Fibroblast of skin of back (primary cell): ENCODE data around the gene PTBP1. TPM values are rescaled to one million over a fixed set of nuclear protein-coding genes. Genes with fewer than 3 reads are reported as not detected.
A peak's percentile ranks its signal among the peaks of the same experiment; 100 is the strongest.

Experiments used
- DNase-seq: peaks from one replicate; pipeline ENCODE4 v3.0.0-alpha.2; 2013
- polyA plus RNA-seq, 2 experiments: library from polyadenylated mRNA; unstranded; fragments of 120-200 nt; gene quantifications; one replicate each; pipeline ENCODE4 v1.2.1, GENCODE V29; 2013; ENCODE audit not compliant: insufficient read length in 2 of 2

PTBP1 gene
- 412 TPM for polyA plus RNA-seq (2013, experiment 1 of 2; ENCODE audit: insufficient read length)
- 236 TPM for polyA plus RNA-seq (2013, experiment 2 of 2; ENCODE audit: insufficient read length)

DNA sequence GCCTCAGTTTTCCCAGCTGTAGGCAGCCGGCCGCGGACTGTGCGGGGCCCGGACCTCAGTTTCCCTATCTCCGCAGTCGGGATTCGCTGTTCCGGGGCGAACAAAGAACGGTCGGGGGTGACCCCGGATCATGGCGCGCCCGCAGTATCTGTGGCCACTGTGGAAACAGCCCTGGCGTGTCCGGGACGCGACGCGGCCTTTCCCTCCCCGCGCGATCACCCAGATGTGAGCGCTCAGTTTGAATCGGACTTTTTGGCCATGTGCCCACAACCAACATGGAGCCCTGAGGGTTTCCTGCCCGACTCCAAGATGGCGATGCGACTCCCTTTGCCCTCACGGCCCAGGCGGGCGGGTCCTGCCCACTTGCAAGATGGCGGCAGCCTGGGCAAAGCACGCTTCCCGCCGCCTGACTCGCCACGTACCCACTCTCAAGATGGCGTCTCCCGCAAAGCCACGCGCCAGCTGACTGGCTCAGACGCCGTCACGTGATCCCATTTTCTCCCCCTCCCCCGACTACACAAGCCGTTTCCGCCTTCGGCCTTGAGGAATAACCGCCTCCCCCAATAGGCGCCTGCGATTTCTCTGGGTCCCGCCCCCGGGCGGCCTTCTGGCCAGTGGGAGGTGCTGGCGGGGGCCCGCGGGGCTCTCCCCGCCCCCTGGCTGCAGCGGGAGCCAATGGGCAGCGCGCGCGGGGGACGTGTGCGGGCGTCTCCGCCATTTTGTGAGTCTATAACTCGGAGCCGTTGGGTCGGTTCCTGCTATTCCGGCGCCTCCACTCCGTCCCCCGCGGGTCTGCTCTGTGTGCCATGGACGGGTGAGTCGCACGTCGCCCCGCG lies at the start of gene PTBP1:
Gene PTBP1 (plus strand): TSS at position 761 of the 836 bp plus-strand sequence. CDS start 46 bp downstream, at position 807.
- DNase-seq = peak; percentile 100

DNA sequence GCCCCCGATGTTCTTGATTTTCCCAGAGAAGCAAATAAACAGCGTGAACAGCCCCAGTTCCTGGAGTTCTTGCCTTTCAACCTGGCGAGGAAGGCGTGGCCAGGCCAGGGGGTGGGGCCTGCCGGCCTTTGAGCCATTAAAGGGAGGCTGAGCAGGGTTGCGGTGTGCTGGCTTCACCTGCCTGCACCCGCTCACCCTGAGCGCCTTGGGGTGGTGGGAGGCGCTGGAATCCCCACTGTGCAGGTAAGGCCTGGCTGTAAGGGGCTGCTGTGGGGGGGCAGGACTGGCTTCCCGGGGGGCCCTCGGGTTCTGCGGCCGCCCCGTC lies 49.0 kb upstream of the PTBP1 start:
- no peak for DNase-seq

DNA sequence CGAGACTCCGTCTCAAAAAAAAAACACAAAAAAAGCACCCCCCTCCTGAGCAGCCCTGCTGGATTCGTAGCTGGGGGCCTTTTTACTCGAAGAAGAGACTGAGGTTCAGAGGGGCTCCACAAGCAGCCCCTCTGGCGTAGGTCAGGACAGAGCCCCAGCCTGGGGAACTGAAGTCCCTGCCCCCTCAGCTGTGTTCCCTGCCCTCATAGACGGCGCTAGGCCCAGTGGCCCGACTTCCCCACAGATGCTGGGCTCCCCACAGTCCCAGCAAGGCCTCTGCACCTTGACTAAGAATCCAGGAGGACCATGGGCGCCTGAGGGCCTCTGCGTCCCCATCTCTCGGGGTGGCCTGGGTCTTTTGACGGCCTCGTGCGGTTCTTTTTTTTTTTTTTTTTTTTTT lies 47.4 kb upstream of the PTBP1 start:
- DNase-seq = no peak

DNA sequence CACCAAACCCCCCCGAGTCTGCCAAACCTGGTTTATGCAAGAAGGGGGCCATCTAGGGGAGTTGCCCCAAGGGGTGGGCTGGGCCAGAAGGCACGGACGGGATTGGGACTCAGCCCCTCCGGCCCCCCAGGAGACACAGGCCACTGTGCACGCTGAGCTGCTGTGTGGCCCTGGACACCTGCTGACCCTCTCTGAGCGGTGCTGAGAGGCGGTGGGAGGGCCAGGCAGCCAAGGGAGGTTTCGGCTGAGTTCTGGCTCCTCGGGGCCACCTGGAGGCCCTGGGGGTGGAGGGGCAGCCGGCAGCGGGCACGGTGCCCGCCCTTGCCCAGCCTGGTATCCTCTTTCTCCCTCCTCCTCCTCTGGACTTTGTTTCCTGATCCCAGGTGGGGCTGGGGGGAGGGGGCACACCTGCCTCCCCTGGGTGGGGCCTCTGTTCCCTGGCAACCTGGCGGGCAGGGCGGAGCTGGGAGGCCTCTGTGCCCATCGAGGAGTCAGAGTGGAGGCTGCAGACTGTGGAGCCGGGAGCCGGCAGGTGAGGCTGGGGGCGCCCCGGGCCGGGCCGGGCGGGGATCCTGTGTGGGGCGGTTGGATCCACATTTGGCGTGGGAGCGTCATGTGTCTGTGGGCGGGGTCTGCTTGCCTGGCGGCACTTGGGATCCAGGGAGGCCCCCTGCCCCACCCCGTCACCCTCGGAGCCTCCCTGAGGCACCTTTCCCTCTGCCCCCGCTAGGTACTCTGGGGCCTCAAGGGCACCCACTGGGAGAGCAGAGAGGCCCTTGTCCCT lies 46.4 kb upstream of the PTBP1 start, which contains the start of gene MISP:
Gene MISP (plus strand): TSS at position 473 of the 784 bp plus-strand sequence. CDS start 5,835 bp downstream, outside the sequence.
- no peak for DNase-seq

DNA sequence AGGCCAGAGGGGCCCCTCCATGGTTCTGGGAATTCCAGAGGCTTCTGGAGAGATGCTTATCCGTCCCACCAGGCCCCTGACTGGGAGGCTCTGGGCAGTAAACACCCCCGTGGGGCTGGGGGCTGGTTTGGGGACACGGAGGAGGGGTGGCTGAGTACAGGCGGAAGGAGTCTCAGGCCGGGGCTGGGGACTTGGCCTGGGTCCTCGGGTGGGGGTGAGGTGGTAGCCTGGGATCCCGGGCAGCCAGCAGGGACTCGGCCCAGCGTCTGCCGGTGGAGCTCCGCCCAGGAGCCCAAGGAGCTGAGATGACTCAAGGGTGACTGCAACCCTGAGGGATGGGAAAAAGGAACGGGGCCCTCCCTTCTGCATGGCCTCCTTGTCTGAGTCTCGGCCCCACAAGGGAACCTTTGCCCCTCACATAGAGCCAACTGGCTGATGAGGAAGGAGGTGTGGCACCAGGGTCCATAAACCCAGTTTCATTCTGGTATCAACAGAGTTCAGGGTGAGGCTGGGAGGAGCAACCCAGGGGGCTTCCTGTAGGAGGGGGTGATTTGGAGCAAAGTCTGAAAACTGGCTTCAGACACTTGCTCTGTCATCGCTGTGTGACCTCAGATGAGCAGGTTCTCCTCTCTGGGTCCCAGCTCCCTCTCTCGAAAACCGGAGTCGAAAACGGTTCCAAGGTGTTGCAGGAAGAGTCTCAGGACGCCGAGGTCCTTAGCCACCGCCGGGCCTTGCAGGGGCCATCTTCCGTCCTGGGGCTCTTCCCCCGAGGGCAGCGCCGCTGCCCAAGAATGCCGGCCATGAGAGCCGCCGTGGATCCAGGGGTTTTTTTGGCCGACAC lies 45.5 kb upstream of the PTBP1 start:
- DNase-seq = peak; percentile 92

DNA sequence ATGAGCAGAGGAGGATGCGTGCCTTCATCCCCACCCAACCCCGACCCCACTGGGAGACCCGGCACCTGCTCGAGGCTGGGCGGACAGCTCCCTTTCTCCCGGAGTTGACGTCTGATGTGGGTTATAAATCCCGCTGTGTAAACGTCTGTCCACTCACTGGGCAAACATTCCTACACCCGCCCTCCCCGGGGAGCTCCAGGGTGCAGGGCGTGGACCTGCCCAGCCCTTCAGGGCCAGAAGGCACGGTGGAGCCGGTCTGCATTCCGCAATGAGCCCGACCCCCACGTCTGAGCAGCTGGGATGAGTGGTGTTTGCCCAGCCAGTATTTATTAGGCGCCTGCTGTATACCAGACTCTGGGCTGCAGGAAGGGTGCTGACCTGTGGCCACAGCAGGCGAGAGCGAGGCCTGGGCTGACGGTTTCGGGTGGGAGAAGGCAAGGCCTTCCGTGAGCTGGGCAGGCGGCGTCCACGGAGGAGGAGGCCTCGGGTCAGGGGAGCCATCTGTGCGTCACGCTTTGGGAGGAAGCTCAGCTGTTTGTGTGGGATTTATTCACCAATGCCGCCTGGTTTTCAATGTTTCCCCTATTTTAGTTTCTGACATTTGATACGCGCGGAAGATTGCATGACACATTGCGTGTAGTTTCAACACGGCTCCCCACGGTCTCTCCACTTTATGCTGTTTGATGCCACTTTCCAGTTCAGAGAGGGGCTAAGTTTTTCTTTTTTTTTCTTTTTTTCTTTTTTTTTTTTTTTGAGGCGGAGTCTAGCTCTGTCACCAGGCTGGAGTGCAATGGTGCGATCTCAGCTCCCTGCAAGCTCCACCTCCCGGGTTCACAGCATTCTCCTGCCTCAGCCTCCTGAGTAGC lies 44.4 kb upstream of the PTBP1 start:
- peak; percentile 93 for DNase-seq

DNA sequence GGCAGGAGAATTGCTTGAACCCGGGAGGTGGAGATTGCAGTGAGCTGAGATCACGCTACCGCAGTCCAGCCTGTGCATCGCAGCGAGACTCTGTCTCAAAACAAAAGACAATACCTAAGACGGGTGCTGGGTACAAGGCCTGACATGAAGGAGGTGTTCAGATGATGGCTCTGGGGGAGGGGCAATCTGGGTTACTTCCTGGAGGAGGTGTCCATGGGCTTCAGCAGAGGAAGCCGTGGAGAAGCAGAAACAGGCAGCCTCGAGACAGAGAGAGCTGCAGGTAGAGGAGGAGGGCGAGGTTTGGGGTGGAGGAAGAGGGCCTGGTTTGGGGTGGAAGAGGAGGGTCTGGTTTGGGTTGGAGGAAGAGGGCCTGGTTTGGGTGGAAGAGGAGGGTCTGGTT lies 42.7 kb upstream of the PTBP1 start:
- DNase-seq = no peak

DNA sequence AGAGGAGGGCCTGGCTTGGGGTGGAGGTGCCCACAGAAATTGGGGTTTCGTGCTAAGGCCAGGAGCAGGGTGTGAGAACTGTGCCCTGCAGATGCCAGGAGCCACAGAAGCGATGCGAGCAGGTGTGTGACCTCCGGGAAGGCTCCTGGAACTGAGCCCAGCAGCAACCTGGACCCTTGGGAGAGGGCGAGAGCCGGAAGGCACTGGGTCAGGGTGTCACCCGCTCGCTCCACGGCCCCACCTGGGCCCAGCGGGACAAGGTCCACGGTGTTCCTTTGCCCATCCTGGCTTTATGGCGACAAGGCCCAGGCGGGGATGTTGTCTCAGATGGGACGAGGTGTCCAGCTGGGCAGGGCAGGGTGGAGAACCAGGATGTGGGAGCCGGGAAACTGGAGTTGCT lies 42.2 kb upstream of the PTBP1 start:
- DNase-seq = no peak

DNA sequence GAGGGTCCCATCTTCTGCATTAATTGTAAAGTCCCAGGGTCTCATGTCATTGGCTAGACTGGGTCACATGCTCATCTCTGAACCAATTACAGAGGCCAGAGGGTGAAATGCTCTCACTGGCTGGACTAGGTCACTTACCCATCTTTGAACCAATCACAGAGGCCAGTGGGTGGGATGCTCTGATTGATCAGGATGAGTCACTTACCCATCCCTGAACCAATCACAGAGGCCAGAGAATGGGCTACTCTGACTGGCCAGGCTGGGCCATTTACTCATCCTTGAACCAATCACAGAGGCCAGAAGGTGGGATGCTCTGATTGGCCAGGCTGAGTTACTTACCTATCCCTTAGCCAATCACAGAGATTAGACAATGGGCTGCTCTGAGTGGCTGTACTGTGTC lies 41.0 kb upstream of the PTBP1 start:
- DNase-seq = peak; percentile 59

DNA sequence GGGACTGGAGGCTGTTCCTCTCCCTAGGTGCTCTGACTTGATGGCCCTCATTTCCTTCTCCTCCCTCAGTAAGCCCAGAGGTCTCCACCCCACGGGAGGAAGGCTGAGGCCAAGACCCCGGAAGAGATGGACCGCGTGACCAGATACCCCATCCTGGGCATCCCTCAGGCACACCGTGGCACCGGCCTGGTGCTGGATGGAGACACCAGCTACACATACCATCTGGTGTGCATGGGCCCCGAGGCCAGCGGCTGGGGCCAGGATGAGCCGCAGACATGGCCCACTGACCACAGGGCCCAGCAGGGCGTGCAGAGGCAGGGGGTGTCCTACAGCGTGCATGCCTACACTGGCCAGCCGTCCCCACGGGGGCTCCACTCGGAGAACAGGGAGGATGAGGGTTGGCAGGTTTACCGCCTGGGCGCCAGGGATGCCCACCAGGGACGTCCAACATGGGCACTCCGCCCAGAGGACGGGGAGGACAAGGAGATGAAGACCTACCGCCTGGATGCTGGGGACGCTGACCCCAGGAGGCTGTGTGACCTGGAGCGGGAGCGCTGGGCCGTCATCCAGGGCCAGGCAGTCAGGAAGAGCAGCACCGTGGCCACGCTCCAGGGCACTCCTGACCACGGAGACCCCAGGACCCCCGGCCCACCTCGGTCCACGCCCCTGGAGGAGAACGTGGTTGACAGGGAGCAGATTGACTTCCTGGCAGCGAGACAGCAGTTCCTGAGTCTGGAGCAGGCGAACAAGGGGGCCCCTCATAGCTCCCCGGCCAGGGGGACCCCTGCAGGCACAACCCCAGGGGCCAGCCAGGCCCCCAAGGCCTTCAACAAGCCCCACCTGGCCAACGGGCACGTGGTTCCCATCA lies 40.2 kb upstream of the PTBP1 start:
- no peak for DNase-seq

DNA sequence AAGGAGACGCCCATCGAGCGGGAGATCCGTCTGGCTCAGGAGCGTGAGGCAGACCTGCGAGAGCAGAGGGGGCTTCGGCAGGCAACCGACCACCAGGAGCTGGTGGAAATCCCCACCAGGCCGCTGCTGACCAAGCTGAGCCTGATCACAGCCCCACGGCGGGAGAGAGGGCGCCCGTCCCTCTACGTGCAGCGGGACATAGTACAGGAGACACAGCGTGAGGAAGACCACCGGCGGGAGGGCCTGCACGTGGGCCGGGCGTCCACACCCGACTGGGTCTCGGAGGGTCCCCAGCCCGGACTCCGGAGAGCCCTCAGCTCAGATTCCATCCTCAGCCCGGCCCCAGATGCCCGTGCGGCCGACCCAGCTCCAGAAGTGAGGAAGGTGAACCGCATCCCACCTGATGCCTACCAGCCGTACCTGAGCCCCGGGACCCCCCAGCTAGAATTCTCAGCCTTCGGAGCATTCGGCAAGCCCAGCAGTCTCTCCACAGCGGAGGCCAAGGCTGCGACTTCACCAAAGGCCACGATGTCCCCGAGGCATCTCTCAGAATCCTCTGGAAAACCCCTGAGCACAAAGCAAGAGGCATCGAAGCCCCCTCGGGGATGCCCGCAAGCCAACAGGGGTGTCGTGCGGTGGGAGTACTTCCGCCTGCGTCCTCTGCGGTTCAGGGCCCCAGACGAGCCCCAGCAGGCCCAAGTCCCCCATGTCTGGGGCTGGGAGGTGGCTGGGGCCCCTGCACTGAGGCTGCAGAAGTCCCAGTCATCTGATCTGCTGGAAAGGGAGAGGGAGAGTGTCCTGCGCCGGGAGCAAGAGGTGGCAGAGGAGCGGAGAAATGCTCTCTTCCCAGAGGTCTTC lies 39.2 kb upstream of the PTBP1 start:
- DNase-seq = no peak

DNA sequence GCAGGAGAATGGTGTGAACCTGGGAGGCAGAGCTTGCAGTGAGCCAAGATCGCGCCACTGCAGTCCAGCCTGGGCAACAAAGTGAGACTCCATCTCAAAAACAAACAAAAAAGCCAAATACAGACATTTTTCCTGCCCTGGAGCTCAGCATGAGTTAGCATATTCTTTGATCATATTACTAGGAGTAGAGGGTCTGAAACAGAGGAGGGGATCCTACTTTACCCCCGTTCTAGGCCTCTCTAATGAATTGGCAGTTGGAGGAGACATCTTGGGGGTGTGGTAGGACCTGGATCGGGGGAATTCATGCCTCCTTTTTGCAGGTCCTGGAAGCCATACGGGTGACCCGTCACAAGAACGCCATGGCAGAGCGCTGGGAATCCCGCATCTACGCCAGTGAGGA lies 34.1 kb upstream of the PTBP1 start:
- no peak for DNase-seq

DNA sequence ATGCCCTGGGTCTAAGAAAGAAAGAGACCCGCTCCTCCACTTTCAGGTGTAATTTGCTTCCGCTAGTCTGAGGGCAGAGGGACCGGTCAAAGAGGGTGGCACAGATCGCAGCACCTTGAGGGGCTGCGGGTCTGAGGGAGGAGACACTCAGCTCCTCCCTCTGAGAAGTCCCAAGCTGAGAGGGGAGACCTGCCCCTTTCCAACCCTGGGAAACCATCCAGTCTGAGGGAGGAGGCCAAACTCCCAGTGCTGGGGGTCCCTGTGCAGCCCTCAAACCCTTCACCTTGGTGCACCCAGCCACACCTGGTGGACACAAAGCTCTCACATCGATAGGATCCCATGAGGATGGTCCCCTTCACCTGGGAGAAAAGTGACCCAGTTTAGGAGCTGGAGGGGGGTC lies 33.4 kb upstream of the PTBP1 start:
- no peak for DNase-seq

DNA sequence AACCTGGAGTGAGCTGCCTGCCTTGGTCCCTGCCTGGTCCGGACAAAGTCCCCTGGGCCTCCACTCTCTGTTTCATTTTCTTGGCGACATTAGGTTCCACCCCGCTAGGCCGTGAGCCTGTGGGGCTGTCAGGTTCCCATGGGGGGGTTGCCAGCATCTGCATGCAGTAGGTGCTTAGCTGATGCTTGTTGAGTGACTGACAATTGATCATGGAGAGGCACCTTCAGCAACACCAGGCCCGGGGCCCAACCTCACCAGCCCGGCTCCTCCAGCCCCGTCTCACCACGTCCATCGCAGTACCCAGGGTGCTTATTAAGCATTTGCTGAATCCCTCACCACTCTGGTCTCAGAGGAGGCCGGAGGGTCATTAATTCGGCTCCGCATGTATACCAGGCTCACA lies 33.0 kb upstream of the PTBP1 start:
- DNase-seq = no peak

DNA sequence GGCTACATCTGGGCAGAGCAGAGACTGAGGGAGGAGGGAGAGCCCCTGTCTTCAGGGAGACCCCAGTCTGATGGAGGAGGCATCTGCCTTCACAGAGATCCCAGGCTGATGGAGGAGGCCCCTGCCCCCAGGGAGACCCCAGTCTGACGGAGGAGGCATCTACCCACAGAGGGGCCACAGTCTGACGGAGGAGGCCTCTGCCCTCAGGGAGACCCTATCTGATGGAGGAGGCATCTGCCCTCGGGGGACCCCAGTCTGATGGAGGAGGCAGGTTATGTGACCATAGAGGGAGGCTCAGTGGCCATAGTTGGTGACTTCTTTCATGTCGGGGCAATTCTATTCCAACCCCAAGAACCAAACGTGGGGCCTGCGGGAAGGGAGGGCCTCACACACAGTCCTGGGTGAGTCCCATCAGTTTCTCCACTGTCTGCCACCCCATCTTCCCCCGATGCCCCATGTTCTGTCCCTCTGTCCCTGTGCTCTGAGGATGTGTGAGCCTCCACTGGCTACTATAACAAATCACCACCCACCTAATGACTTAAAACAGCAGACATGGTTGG lies 32.0 kb upstream of the PTBP1 start:
- no peak for DNase-seq

DNA sequence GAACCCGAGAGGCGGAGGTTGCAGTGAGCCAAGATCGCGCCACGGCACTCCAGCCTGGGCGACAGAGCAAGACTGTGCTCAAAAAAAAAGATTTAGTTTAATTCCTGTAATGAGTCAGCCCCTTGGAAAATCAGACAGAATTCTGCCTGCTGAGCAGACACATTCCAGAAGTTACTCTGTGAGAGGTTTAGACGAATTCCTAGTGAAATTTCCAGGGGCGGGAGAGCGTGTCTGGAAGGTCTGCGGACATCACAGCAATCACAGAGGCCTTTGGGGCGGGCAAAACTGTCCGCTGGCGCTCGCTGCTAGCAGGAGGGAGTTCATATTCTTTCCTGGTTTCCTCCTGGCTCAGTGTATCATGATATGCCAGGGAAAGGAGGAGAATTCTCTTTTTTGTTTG lies 28.8 kb upstream of the PTBP1 start:
- DNase-seq = peak; percentile 96

DNA sequence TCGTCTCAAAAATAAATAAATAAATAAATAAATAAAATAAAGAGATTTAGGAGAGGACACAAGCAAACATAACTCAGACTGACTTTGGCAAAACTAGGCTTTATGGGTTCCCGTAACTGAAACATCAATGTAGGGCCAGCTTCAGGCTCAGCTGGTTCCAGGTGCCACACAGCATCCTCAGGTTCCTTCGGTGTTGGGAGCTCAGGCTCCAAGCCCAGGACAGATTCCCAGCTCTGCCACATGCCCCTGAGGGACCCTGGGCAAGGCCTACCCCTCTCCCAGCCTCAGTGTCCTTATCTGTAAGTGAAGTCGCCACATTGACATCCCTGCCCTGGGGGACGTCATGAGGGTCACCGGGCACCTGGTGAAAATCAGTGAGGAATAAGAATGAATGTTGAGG lies 27.6 kb upstream of the PTBP1 start:
- DNase-seq = no peak

DNA sequence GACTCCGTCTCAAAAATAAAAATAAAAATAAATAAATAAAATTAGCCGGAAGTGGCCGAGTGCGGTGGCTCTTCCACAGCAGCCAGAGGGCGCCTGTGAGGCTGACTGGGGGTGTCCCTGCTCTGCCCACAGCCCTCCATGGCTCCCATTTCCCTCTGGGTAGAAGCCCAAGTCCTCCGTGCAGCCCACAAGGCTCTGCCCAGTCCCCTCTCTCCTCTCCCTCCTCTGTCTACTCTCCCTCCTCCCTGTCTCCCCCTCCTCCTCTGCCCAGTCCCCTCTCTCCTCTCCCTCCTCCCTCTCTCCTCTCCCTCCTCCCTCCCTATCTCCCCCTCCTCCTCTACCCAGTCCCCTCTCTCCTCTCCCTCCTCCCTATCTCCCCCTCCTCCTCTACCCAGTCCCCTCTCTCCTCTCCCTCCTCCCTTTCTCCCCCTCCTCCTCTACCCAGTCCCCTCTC lies 25.9 kb upstream of the PTBP1 start:
- peak; percentile 65 for DNase-seq

DNA sequence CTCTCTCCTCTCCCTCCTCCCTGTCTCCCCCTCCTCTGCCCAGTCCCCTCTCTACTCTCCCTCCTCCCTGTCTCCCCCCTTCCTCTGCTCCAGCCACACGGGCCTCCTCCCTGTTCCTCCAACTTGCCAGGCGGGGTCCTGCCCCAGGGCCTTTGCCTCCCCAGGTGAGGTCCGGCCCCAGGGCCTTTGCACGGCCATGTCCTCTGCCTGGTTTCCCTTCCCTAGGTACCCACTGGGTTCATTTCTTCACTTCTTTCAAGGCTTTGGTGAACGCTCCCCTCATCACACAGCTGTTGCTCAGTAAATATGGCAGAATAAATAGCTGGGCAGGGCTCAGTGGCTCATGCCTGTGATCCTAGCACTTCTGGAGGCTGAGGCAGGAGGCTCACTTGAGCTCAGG lies 25.2 kb upstream of the PTBP1 start:
- no peak for DNase-seq
